Stimulated activated memory B cell treated with anti-CD40 and anti-IgM and Interleukin-4, amounts not matched to agents 10 μg/mL and 1 μg/mL and 100 μg/mL, for 72 hours (primary cell): ENCODE measurements around the gene SHISA3.

Source experiments
- ATAC-seq: fragments of 150-1000 bp; cut with Tn5 transposase; 2 replicates; pipeline ENCODE4 v1.10.0; 2021
- H3K27ac Mint-ChIP-seq: one replicate; pipeline ENCODE4 v1.8.0; 2022; ENCODE audit warnings: mild to moderate bottlenecking, mixed read lengths
- H3K27me3 Mint-ChIP-seq: one replicate; pipeline ENCODE4 v1.8.0; 2022; ENCODE audit warnings: mixed read lengths
- H3K36me3 Mint-ChIP-seq: one replicate; pipeline ENCODE4 v1.8.0; 2022; ENCODE audit warnings: mixed read lengths
- H3K4me1 Mint-ChIP-seq: one replicate; pipeline ENCODE4 v1.8.0; 2022; ENCODE audit warnings: mixed read lengths
- H3K4me3 Mint-ChIP-seq: one replicate; pipeline ENCODE4 v1.8.0; 2022; ENCODE audit warnings: mild to moderate bottlenecking, moderate library complexity, mixed read lengths
- H3K9me3 Mint-ChIP-seq: one replicate; pipeline ENCODE4 v1.8.0; 2022; ENCODE audit warnings: mixed read lengths

Gene SHISA3

GRCh38 chr4:42396752-42397634 lies at the start of gene SHISA3:
Gene SHISA3, plus strand, starts transcription at chr4:42397488. Its CDS starts 569 bp downstream, at chr4:42398057.
- ATAC-seq: peak; percentile 57
- Mint-ChIP-seq H3K4me1 (peaks cover 37% of the 10 kb centered on the region), H3K9me3 (no peaks in the 10 kb centered on the region), H3K36me3 (no peaks in the 10 kb centered on the region), H3K27me3 (peaks cover 50% of the 10 kb centered on the region), H3K4me3 (peak within 1 kb of the TSS; percentile 78), H3K27ac (no peak within 1 kb of the TSS)

- peaks cover 29% of the 10 kb centered on the region for H3K4me1 Mint-ChIP-seq
- peaks cover 28% of the 10 kb centered on the region for H3K27me3 Mint-ChIP-seq
- no peak overlapping the region for H3K27ac Mint-ChIP-seq
- no peak overlapping the region for H3K4me3 Mint-ChIP-seq
- no peak for ATAC-seq
- no peaks in the 10 kb centered on the region for H3K9me3 Mint-ChIP-seq
- H3K36me3 Mint-ChIP-seq: no peaks in the 10 kb centered on the region
Observed at GRCh38 chr4:42348247-42348646, 49.0 kb upstream of the SHISA3 start.

- Mint-ChIP-seq H3K4me1 (peaks cover 26% of the 10 kb centered on the region), H3K36me3 (no peaks in the 10 kb centered on the region), H3K4me3 (no peak overlapping the region), H3K27me3 (peaks cover 24% of the 10 kb centered on the region), H3K9me3 (no peaks in the 10 kb centered on the region), H3K27ac (no peak overlapping the region)
- ATAC-seq: no peak
Observed at GRCh38 chr4:42348692-42349091, 48.6 kb upstream of the SHISA3 start.

- no peaks in the 10 kb centered on the region for H3K9me3 Mint-ChIP-seq
- H3K4me1 Mint-ChIP-seq: peaks cover 12% of the 10 kb centered on the region
- peaks cover 33% of the 10 kb centered on the region for H3K27me3 Mint-ChIP-seq
- no peak overlapping the region for H3K27ac Mint-ChIP-seq
- no peak overlapping the region for H3K4me3 Mint-ChIP-seq
- H3K36me3 Mint-ChIP-seq: no peaks in the 10 kb centered on the region
- no peak for ATAC-seq
Observed at GRCh38 chr4:42350611-42351182, 46.6 kb upstream of the SHISA3 start.

- no peaks in the 10 kb centered on the region for H3K36me3 Mint-ChIP-seq
- H3K27me3 Mint-ChIP-seq: peaks cover 46% of the 10 kb centered on the region
- H3K4me1 Mint-ChIP-seq: peaks cover 16% of the 10 kb centered on the region
Observed at GRCh38 chr4:42352049-42352448, 45.2 kb upstream of the SHISA3 start.

GRCh38 chr4:42357325-42357724 lies 40.0 kb upstream of the SHISA3 start:
- H3K4me1 Mint-ChIP-seq: peaks cover 8% of the 10 kb centered on the region
- no peak for ATAC-seq
- peaks cover 53% of the 10 kb centered on the region for H3K27me3 Mint-ChIP-seq

More at GRCh38 chr4:42352049-42352448, 45.2 kb upstream of the SHISA3 start:
- ATAC-seq: no peak
- no peaks in the 10 kb centered on the region for H3K9me3 Mint-ChIP-seq
- no peak overlapping the region for H3K27ac Mint-ChIP-seq
- no peak overlapping the region for H3K4me3 Mint-ChIP-seq

GRCh38 chr4:42359711-42360110 lies 37.6 kb upstream of the SHISA3 start:
- peaks cover 43% of the 10 kb centered on the region for H3K27me3 Mint-ChIP-seq
- ATAC-seq: no peak
- H3K27ac Mint-ChIP-seq: no peak overlapping the region
- peaks cover 9% of the 10 kb centered on the region for H3K4me1 Mint-ChIP-seq
- no peak overlapping the region for H3K4me3 Mint-ChIP-seq
- H3K9me3 Mint-ChIP-seq: peaks cover 3% of the 10 kb centered on the region
- H3K36me3 Mint-ChIP-seq: no peaks in the 10 kb centered on the region

More at GRCh38 chr4:42357325-42357724, 40.0 kb upstream of the SHISA3 start:
- Mint-ChIP-seq H3K27ac (no peak overlapping the region), H3K36me3 (no peaks in the 10 kb centered on the region), H3K9me3 (no peaks in the 10 kb centered on the region), H3K4me3 (no peak overlapping the region)

- no peak for ATAC-seq
- Mint-ChIP-seq H3K4me1 (peaks cover 13% of the 10 kb centered on the region), H3K9me3 (peaks cover 3% of the 10 kb centered on the region), H3K27ac (no peak overlapping the region), H3K27me3 (peaks cover 37% of the 10 kb centered on the region), H3K4me3 (no peak overlapping the region), H3K36me3 (no peaks in the 10 kb centered on the region)
Observed at GRCh38 chr4:42360256-42360669, 37.0 kb upstream of the SHISA3 start.

GRCh38 chr4:42361456-42361855 lies 35.8 kb upstream of the SHISA3 start:
- H3K27ac Mint-ChIP-seq: no peak overlapping the region
- H3K27me3 Mint-ChIP-seq: peaks cover 26% of the 10 kb centered on the region
- peaks cover 3% of the 10 kb centered on the region for H3K9me3 Mint-ChIP-seq
- ATAC-seq: no peak
- H3K4me3 Mint-ChIP-seq: no peak overlapping the region
- H3K36me3 Mint-ChIP-seq: no peaks in the 10 kb centered on the region
- H3K4me1 Mint-ChIP-seq: peaks cover 13% of the 10 kb centered on the region

GRCh38 chr4:42362591-42362990 lies 34.7 kb upstream of the SHISA3 start:
- peaks cover 3% of the 10 kb centered on the region for H3K9me3 Mint-ChIP-seq
- H3K27ac Mint-ChIP-seq: no peak overlapping the region
- ATAC-seq: no peak
- H3K27me3 Mint-ChIP-seq: peaks cover 15% of the 10 kb centered on the region
- peaks cover 5% of the 10 kb centered on the region for H3K4me1 Mint-ChIP-seq
- no peaks in the 10 kb centered on the region for H3K36me3 Mint-ChIP-seq
- H3K4me3 Mint-ChIP-seq: no peak overlapping the region

GRCh38 chr4:42363614-42364013 lies 33.7 kb upstream of the SHISA3 start:
- H3K27me3 Mint-ChIP-seq: peaks cover 5% of the 10 kb centered on the region
- no peak for ATAC-seq
- no peak overlapping the region for H3K27ac Mint-ChIP-seq
- H3K9me3 Mint-ChIP-seq: peaks cover 3% of the 10 kb centered on the region
- H3K36me3 Mint-ChIP-seq: no peaks in the 10 kb centered on the region
- H3K4me3 Mint-ChIP-seq: no peak overlapping the region
- peaks cover 5% of the 10 kb centered on the region for H3K4me1 Mint-ChIP-seq

GRCh38 chr4:42364266-42365053 lies 32.8 kb upstream of the SHISA3 start:
- no peaks in the 10 kb centered on the region for H3K27me3 Mint-ChIP-seq
- no peak for ATAC-seq
- H3K4me1 Mint-ChIP-seq: peaks cover 5% of the 10 kb centered on the region
- peaks cover 3% of the 10 kb centered on the region for H3K9me3 Mint-ChIP-seq
- no peaks in the 10 kb centered on the region for H3K36me3 Mint-ChIP-seq
- H3K27ac Mint-ChIP-seq: no peak overlapping the region
- H3K4me3 Mint-ChIP-seq: no peak overlapping the region

- Mint-ChIP-seq H3K27me3 (no peaks in the 10 kb centered on the region), H3K4me1 (peaks cover 5% of the 10 kb centered on the region), H3K27ac (no peak overlapping the region), H3K36me3 (no peaks in the 10 kb centered on the region), H3K9me3 (peaks cover 3% of the 10 kb centered on the region), H3K4me3 (no peak overlapping the region)
- ATAC-seq: no peak
Observed at GRCh38 chr4:42366959-42367358, 30.3 kb upstream of the SHISA3 start.

GRCh38 chr4:42369489-42369888 lies 27.8 kb upstream of the SHISA3 start:
- Mint-ChIP-seq H3K4me3 (no peak overlapping the region), H3K27ac (no peak overlapping the region), H3K9me3 (peaks cover 3% of the 10 kb centered on the region), H3K27me3 (no peaks in the 10 kb centered on the region), H3K4me1 (peaks cover 5% of the 10 kb centered on the region), H3K36me3 (no peaks in the 10 kb centered on the region)
- ATAC-seq: no peak
